ENCODE data around the gene PPP2R2D. TPM values are rescaled to one million over a fixed set of nuclear protein-coding genes. Genes with fewer than 3 reads are reported as not detected.
A peak's percentile ranks its signal among the peaks of the same experiment; 100 is the strongest.

The PPP2R2D gene
- total RNA-seq, 1 experiment from 2014 or later, result 33.2 TPM

GRCh38 chr10:131980761-131981428, 80.1 kb downstream of the PPP2R2D start (continued):
- TF ChIP-seq ATF6 (CRISPR knock-in tag; IDR thresholded peaks at IDR 0.05) (no peak), IRF1 (CRISPR knock-in tag; IDR thresholded peaks at IDR 0.05) (no peak), ZNF263 (CRISPR knock-in tag; IDR thresholded peaks at IDR 0.05; ENCODE audit: low read depth) (no peak), ZNF425 (CRISPR knock-in tag; conservative IDR thresholded peaks at IDR 0.05) (no peak)
- TF ChIP-seq, protein P1, sequence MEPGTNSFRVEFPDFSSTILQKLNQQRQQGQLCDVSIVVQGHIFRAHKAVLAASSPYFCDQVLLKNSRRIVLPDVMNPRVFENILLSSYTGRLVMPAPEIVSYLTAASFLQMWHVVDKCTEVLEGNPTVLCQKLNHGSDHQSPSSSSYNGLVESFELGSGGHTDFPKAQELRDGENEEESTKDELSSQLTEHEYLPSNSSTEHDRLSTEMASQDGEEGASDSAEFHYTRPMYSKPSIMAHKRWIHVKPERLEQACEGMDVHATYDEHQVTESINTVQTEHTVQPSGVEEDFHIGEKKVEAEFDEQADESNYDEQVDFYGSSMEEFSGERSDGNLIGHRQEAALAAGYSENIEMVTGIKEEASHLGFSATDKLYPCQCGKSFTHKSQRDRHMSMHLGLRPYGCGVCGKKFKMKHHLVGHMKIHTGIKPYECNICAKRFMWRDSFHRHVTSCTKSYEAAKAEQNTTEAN (CRISPR knock-in tag; IDR thresholded peaks at IDR 0.05), result no peak

GRCh38 chr10:131981429-131982184, 80.8 kb downstream of the PPP2R2D start, which contains the start of gene BNIP3:
TSS of gene BNIP3 (minus strand) at chr10:131981923. CDS start at chr10:131981806, 117 bp downstream.
- Mint-ChIP-seq H3K27ac (peak within 1 kb of the TSS; percentile 37), H3K27me3 (ENCODE audit: low read depth) (peaks cover 38% of the 10 kb centered on the region), H3K4me3 (peak within 1 kb of the TSS; percentile 78), H3K36me3 (peaks cover 47% of the 10 kb centered on the region), H3K9me3 (peaks cover 8% of the 10 kb centered on the region), H3K4me1 (peaks cover 36% of the 10 kb centered on the region)
- ChIA-PET CTCF (interaction anchor here (0.9 to 2.7 kb wide), 5 partner anchors 9 to 82 kb away, joined by 3 to 29 read pairs (median 3); no protein-coding TSS in a partner anchor), POLR2A (no interaction called here)
- ATAC-seq (peak; percentile 88), DNase-seq (ENCODE audit: low spot score) (peak; percentile 89)
- peak; percentile 47; the same call in 1 of the 2 replicates for TF ChIP-seq ZNF263 (CRISPR knock-in tag; IDR thresholded peaks at IDR 0.05; ENCODE audit: low read depth)
- TF ChIP-seq, protein P2, sequence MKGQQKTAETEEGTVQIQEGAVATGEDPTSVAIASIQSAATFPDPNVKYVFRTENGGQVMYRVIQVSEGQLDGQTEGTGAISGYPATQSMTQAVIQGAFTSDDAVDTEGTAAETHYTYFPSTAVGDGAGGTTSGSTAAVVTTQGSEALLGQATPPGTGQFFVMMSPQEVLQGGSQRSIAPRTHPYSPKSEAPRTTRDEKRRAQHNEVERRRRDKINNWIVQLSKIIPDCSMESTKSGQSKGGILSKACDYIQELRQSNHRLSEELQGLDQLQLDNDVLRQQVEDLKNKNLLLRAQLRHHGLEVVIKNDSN (CRISPR knock-in tag; IDR thresholded peaks at IDR 0.05), result no peak
- TF ChIP-seq ZNF232 (CRISPR knock-in tag; IDR thresholded peaks at IDR 0.05), result peak; percentile 93; the same call in 1 of the 2 replicates
- no peak for TF ChIP-seq ZNF416 (CRISPR knock-in tag; IDR thresholded peaks at IDR 0.05)
- peak; percentile 94 for TF ChIP-seq TCF7 (CRISPR knock-in tag; IDR thresholded peaks at IDR 0.05; ENCODE audit: low read depth)
- no peak for TF ChIP-seq ZNF425 (CRISPR knock-in tag; conservative IDR thresholded peaks at IDR 0.05)
- no peak for TF ChIP-seq CREB1 (CRISPR knock-in tag; IDR thresholded peaks at IDR 0.05)
- peak; percentile 60; the same call in 1 of the 2 replicates for TF ChIP-seq GABPB1 (CRISPR knock-in tag; IDR thresholded peaks at IDR 0.05)
- peak; percentile 98 for TF ChIP-seq FOXP1 (CRISPR knock-in tag; IDR thresholded peaks at IDR 0.05; ENCODE audit: borderline replicate concordance)
- peak; percentile 89 for TF ChIP-seq ETV6 (CRISPR knock-in tag; IDR thresholded peaks at IDR 0.05)
- TF ChIP-seq RORB (CRISPR knock-in tag; IDR thresholded peaks at IDR 0.05), result no peak
- no peak for TF ChIP-seq PRRX2 (CRISPR knock-in tag; IDR thresholded peaks at IDR 0.05)
- TF ChIP-seq, protein P3, sequence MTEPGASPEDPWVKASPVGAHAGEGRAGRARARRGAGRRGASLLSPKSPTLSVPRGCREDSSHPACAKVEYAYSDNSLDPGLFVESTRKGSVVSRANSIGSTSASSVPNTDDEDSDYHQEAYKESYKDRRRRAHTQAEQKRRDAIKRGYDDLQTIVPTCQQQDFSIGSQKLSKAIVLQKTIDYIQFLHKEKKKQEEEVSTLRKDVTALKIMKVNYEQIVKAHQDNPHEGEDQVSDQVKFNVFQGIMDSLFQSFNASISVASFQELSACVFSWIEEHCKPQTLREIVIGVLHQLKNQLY (CRISPR knock-in tag; IDR thresholded peaks at IDR 0.05), result no peak
- TF ChIP-seq ZNF317 (CRISPR knock-in tag; IDR thresholded peaks at IDR 0.05; ENCODE audit: borderline replicate concordance, low read depth), result no peak
- TF ChIP-seq NR3C1 (CRISPR knock-in tag; conservative IDR thresholded peaks at IDR 0.05; ENCODE audit: low read depth), result peak; percentile 92
- TF ChIP-seq ELF4 (CRISPR knock-in tag; IDR thresholded peaks at IDR 0.05; ENCODE audit: low read depth), result no peak; the same call in 1 of the 2 replicates
- no peak for TF ChIP-seq SMAD4 (CRISPR knock-in tag; IDR thresholded peaks at IDR 0.05)
- TF ChIP-seq GTF2I (CRISPR knock-in tag; conservative IDR thresholded peaks at IDR 0.05), result no peak

Measured in WTC11 (cell line).